T-helper 1 cell treated with Interleukin-12 subunit alpha and Interleukin-12 subunit beta and Interleukin-4 antibody, amounts not matched to agents 30 μg/mL and 1 μg/mL, for 36 hours (primary cell): ENCODE data around the gene DAB2IP.
A peak's percentile ranks its signal among the peaks of the same experiment; 100 is the strongest.

Source experiments
- H3K27ac Mint-ChIP-seq: one replicate; pipeline ENCODE4 v1.8.0; 2021; ENCODE audit warnings: mild to moderate bottlenecking, mixed read lengths
- H3K27me3 Mint-ChIP-seq: one replicate; pipeline ENCODE4 v1.8.0; 2021; ENCODE audit warnings: low read depth, mixed read lengths
- H3K36me3 Mint-ChIP-seq: one replicate; pipeline ENCODE4 v1.8.0; 2021; ENCODE audit warnings: low read depth, mixed read lengths
- H3K4me1 Mint-ChIP-seq: one replicate; pipeline ENCODE4 v1.8.0; 2021; ENCODE audit warnings: low read depth, mixed read lengths
- H3K4me3 Mint-ChIP-seq: one replicate; pipeline ENCODE4 v1.8.0; 2021; ENCODE audit warnings: mild to moderate bottlenecking, moderate library complexity, mixed read lengths
- H3K9me3 Mint-ChIP-seq: one replicate; pipeline ENCODE4 v1.8.0; 2021; ENCODE audit warnings: mixed read lengths

DAB2IP gene

GRCh38 chr9:121686930-121687541 lies 35.6 kb downstream of the DAB2IP start:
- Mint-ChIP-seq H3K4me3 (no peak overlapping the region), H3K27ac (no peak overlapping the region), H3K27me3 (peaks cover 4% of the 10 kb centered on the region), H3K9me3 (no peaks in the 10 kb centered on the region), H3K4me1 (peaks cover 1% of the 10 kb centered on the region), H3K36me3 (no peaks in the 10 kb centered on the region)

- Mint-ChIP-seq H3K27me3 (peaks cover 4% of the 10 kb centered on the region), H3K27ac (no peak overlapping the region), H3K4me1 (peaks cover 1% of the 10 kb centered on the region), H3K4me3 (no peak overlapping the region), H3K9me3 (no peaks in the 10 kb centered on the region), H3K36me3 (no peaks in the 10 kb centered on the region)
Measured at GRCh38 chr9:121688146-121688680, 36.8 kb downstream of the DAB2IP start.

GRCh38 chr9:121688681-121689080 lies 37.2 kb downstream of the DAB2IP start:
- Mint-ChIP-seq H3K27me3 (peaks cover under 1% of the 10 kb centered on the region), H3K4me3 (no peak overlapping the region), H3K27ac (no peak overlapping the region), H3K9me3 (no peaks in the 10 kb centered on the region), H3K4me1 (peaks cover 1% of the 10 kb centered on the region), H3K36me3 (no peaks in the 10 kb centered on the region)

- Mint-ChIP-seq H3K4me3 (no peak overlapping the region), H3K27ac (no peak overlapping the region), H3K4me1 (peaks cover 1% of the 10 kb centered on the region), H3K9me3 (no peaks in the 10 kb centered on the region), H3K36me3 (no peaks in the 10 kb centered on the region), H3K27me3 (no peaks in the 10 kb centered on the region)
Measured at GRCh38 chr9:121689461-121690157, 38.2 kb downstream of the DAB2IP start.

- Mint-ChIP-seq H3K36me3 (no peaks in the 10 kb centered on the region), H3K27me3 (no peaks in the 10 kb centered on the region), H3K27ac (no peak overlapping the region), H3K9me3 (no peaks in the 10 kb centered on the region), H3K4me3 (no peak overlapping the region), H3K4me1 (peaks cover 1% of the 10 kb centered on the region)
Measured at GRCh38 chr9:121690316-121690715, 38.9 kb downstream of the DAB2IP start.

GRCh38 chr9:121690766-121691165 lies 39.3 kb downstream of the DAB2IP start:
- Mint-ChIP-seq H3K9me3 (no peaks in the 10 kb centered on the region), H3K36me3 (no peaks in the 10 kb centered on the region), H3K27ac (no peak overlapping the region), H3K27me3 (no peaks in the 10 kb centered on the region), H3K4me3 (no peak overlapping the region), H3K4me1 (peaks cover under 1% of the 10 kb centered on the region)

- Mint-ChIP-seq H3K36me3 (no peaks in the 10 kb centered on the region), H3K4me1 (peaks cover 3% of the 10 kb centered on the region), H3K27me3 (peaks cover 7% of the 10 kb centered on the region), H3K4me3 (no peak overlapping the region), H3K27ac (no peak overlapping the region), H3K9me3 (no peaks in the 10 kb centered on the region)
Measured at GRCh38 chr9:121691890-121692289, 40.5 kb downstream of the DAB2IP start.

GRCh38 chr9:121692606-121693387 lies 41.4 kb downstream of the DAB2IP start:
- Mint-ChIP-seq H3K27me3 (peaks cover 16% of the 10 kb centered on the region), H3K4me1 (peaks cover 8% of the 10 kb centered on the region), H3K36me3 (no peaks in the 10 kb centered on the region), H3K27ac (no peak overlapping the region), H3K4me3 (no peak overlapping the region), H3K9me3 (no peaks in the 10 kb centered on the region)

- no peaks in the 10 kb centered on the region for H3K9me3 Mint-ChIP-seq
- peaks cover 21% of the 10 kb centered on the region for H3K27me3 Mint-ChIP-seq
- H3K4me3 Mint-ChIP-seq: no peak overlapping the region
- no peak overlapping the region for H3K27ac Mint-ChIP-seq
- no peaks in the 10 kb centered on the region for H3K36me3 Mint-ChIP-seq
- peaks cover 11% of the 10 kb centered on the region for H3K4me1 Mint-ChIP-seq
Measured at GRCh38 chr9:121693388-121693670, 41.9 kb downstream of the DAB2IP start.

- Mint-ChIP-seq H3K36me3 (no peaks in the 10 kb centered on the region), H3K9me3 (no peaks in the 10 kb centered on the region), H3K4me1 (peaks cover 11% of the 10 kb centered on the region), H3K27me3 (peaks cover 24% of the 10 kb centered on the region), H3K4me3 (no peak overlapping the region), H3K27ac (no peak overlapping the region)
Measured at GRCh38 chr9:121694001-121694400, 42.6 kb downstream of the DAB2IP start.

GRCh38 chr9:121694600-121694999 lies 43.2 kb downstream of the DAB2IP start:
- Mint-ChIP-seq H3K4me1 (peaks cover 11% of the 10 kb centered on the region), H3K4me3 (no peak overlapping the region), H3K27me3 (peaks cover 24% of the 10 kb centered on the region), H3K9me3 (no peaks in the 10 kb centered on the region), H3K36me3 (no peaks in the 10 kb centered on the region), H3K27ac (no peak overlapping the region)

GRCh38 chr9:121696930-121697329 lies 45.5 kb downstream of the DAB2IP start:
- Mint-ChIP-seq H3K27me3 (peaks cover 44% of the 10 kb centered on the region), H3K4me1 (peaks cover 11% of the 10 kb centered on the region), H3K36me3 (no peaks in the 10 kb centered on the region), H3K9me3 (no peaks in the 10 kb centered on the region), H3K27ac (no peak overlapping the region), H3K4me3 (peak overlapping the region; percentile 18)

- Mint-ChIP-seq H3K9me3 (no peaks in the 10 kb centered on the region), H3K27ac (no peak overlapping the region), H3K36me3 (no peaks in the 10 kb centered on the region), H3K27me3 (peaks cover 63% of the 10 kb centered on the region), H3K4me1 (peaks cover 11% of the 10 kb centered on the region), H3K4me3 (no peak overlapping the region)
Measured at GRCh38 chr9:121698627-121699570, 47.5 kb downstream of the DAB2IP start.

GRCh38 chr9:121699571-121700164 lies 48.2 kb downstream of the DAB2IP start:
- H3K4me1 Mint-ChIP-seq: peaks cover 11% of the 10 kb centered on the region
- H3K9me3 Mint-ChIP-seq: no peaks in the 10 kb centered on the region
- H3K27ac Mint-ChIP-seq: no peak overlapping the region
- H3K36me3 Mint-ChIP-seq: no peaks in the 10 kb centered on the region
- peaks cover 71% of the 10 kb centered on the region for H3K27me3 Mint-ChIP-seq
- no peak overlapping the region for H3K4me3 Mint-ChIP-seq
